Stimulated activated CD4-positive, alpha-beta T cell treated with anti-CD3 and anti-CD28 coated beads, Interleukin-2, amount 100 ng/mL, for 24 hours (primary cell): Measurements from ENCODE around the gene INTS1.

Experiments
- DNase-seq, 2 donors: peaks; one replicate each; pipeline ENCODE4 v3.0.0-alpha.2; 2020

The INTS1 gene

DNA sequence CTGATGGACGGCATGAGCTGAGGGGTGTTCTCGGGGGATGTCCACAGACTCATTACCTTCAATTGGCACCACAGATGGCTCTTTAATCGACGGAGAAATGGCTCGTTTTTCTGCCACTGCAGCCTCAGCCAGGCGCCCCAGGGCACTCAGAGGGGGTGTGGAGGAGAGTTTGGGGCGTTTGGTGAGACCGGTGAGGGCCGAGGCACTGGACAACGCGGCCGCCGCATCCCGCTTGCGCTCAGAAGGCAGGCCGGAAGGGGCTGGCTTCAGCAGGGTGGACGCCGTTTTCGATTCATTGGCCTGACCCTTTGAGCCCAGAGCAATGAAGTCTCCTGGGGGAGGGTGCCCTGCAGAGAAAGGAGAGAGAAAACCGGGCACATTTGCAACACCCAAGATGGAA is 1.3 kb downstream of the INTS1 start:
- no peak for DNase-seq

DNA sequence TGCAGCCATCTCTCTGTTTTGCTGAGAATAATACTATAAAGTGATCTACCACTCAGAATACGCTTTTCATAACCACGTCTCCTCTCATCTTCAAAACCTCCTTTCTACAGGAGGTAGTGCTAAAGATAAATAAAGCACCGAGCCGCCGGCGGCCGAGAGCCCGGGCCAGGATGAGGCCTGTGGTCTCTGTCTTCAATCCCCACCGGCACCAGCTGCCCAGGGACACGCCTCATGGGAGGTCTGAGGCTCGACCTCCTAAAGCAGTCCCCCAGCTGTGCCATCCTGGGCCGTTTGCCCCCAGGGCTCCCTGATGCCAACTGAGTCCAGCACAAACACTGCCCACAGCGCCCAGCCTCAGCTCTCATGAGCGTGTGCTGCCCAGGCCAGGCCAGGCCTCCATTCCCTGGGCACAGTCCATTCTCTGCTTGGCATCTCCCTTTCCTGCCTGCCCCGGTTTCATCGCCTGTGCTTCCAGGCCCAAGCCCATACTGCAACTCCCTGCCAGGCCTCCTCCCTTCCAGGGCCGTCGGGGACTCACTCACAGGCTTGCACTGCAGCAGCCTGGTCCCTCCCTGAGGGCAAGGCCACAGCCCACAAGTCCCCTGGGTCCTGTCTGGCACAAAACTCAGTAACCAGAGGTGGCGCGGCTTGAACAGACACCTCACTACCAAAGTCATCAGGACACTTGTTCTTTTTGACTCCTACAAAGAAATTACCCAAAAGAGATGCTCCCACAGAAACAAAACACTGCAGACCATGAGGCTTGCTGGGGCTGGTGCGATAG is 2.5 kb downstream of the INTS1 start:
- DNase-seq = no peak

DNA sequence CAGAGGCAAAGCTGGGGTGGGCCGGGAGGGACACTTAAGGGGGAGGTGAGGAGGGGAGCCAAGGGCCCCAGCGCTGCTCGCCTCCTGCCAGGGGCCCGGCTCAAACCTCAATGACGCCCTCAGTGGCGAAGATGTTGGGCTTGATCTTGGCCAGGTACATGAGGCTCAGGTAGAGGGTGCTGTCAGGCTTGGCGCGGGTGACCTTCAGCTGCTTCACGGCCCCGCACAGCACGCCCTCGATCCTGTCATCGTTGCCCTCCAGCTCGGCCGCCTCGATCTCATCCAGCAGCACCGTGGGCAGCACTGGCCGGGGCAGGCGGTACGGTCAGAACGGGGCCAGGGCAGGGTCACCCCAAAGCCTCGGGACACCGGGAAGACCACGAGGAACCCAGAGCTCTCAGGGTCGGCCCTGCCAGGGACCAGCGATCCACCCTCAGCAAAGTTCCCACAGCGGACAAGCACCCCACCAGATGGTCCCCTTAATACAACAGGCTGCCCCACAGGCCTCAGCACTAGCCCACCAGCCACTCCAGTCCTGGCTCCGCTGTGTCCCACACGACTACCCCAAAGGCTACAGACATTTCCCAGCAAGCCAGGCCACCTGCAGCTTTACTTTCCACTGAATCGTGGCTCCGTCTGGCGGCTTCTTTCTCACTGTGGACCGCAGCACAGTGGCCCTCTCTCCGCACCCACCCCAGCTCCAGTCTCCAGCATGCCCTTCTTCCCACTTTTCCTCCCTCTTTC is 4.0 kb downstream of the INTS1 start:
- DNase-seq = no peak

DNA sequence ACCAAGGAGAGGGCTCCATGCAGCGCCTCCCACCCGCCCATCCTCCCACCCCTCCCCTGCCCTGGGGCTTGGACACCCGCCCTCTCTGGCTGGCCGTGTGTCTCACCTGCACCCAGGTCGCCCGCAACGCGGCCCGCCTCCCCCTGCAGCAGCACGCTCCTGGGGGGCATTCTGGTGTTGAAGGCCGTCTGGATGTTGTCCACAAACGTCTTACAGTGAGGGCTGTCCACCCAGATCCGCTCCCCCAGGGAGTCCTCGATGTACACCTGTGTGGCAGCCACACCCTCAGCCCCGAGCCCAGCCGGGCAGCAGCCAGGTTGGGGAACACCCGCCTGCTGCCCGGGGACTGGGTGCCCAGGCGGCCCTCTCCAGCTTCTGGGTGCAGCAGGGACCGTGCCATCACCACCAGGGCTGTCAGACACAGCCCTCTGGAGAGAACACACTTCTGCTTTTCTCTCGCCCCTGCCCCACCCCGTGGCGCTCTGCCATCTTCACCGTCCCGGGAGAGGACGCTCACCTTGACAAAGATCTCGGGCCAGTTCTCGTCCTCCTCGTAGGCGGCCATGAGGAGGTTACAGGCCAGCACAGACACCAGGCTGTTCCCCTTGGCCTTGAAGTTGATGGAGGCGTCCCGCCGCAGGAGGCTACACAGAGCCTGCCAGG is 4.7 kb downstream of the INTS1 start:
- no peak for DNase-seq

DNA sequence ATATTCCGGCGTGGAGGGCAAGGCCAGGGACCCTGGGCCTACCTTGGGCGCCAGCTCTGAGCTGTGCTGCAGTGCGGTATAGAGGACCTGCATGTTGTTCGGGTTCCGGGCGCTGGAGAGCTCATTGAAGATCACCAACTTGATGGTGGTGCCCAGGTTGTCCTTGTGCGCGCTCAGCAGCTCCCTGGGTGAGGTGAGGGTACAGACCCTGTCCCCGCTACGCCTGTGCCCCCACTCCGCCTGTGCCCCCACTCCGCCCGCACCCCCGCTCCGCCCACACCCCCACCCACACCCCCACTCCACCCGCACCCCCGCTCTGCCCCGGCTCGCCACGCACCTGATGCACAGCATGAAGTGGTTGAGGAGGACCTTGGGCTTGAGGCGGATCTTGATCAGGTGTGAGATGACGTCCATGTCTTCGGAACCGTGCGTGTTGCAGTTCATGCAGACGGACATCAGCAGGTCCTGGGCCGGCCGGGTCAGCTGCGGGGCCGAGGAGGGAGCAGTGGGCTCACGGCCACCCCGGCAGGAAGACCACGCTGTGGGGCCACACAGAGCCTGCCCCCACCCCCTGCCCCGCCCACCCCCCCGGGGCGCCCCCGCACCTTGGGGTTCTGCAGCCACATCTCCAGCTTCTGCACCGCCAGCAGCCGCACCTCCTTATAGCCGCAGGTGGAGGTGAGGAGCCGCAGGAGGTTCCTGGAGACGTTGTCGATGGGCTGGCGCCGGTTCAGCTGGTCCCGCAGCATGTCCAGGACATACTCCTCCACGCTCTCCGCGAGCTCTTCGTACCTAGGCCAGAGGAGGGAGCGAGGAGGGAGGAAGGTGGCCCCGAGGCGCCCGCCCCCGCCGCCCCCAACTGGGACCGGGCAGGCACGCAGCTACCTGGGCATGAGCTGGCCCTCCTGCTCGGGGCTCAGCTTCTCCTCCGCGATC is 5.6 kb downstream of the INTS1 start:
- DNase-seq = no peak

DNA sequence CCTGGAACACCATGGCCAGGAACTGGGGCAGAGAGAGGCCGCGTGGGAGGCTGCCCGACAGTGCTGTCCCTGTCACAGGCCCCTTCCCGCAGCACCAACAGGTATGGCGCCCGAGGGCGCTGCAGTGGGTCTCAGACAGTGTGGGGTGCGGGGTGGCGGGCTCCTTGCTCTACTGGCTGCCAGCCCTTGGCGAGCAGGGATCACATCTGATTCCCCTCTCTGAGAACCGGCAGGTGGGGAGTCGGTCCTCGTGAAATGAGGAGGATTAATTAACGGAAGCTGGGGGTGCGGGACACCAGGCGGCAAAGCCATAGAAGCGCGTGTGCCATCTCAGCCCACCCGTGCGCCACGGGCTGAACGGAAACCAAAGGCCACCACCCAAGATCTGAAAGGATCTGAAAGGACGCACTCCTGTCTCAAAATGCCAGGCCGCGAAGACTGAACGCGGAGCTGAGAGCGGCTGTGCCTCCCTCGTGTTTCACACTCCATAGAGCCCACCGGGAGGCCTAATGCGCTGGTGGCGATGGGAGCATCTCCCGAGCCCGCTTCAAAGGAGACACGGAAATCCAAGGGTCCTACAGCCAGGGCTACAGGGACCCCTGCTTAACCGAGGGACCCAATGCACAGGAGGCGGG is 6.8 kb downstream of the INTS1 start:
- no peak for DNase-seq

DNA sequence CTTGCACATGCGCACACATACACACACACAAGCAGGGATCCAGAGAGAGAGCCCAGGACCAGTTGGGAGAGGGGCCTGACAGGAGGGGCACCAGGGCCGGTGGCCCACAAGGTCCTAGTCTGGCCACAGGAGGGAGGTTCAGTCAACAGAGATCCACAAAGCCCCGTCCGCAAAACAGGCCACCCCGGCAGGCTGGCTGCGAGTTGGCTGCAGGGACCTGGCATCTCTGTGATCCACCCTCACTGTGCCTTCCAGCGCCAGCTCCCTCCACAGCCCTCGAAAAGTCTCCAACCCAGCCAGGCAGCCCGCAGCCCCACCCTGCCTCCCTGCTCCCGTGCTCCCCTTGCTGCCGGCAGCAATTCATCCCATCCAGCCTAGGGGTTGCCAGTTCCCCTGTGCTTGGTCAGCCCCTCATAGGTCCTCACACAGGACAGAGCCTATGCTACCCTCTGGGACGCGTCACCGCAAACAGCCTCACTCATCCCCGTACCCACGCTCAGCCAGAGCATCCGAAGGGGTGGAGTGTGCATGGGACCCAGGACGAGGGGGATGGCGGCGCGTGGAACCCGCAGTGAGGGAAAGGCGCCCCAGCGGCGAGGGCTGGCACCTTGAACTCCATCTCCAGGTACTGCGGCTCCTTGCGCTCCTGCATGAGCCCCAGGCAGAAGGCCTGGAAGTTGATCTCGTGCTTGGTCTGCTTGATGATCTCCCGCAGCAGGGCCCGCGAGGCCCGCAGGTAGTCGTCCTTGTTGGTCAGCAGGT is 7.5 kb downstream of the INTS1 start:
- no peak for DNase-seq

DNA sequence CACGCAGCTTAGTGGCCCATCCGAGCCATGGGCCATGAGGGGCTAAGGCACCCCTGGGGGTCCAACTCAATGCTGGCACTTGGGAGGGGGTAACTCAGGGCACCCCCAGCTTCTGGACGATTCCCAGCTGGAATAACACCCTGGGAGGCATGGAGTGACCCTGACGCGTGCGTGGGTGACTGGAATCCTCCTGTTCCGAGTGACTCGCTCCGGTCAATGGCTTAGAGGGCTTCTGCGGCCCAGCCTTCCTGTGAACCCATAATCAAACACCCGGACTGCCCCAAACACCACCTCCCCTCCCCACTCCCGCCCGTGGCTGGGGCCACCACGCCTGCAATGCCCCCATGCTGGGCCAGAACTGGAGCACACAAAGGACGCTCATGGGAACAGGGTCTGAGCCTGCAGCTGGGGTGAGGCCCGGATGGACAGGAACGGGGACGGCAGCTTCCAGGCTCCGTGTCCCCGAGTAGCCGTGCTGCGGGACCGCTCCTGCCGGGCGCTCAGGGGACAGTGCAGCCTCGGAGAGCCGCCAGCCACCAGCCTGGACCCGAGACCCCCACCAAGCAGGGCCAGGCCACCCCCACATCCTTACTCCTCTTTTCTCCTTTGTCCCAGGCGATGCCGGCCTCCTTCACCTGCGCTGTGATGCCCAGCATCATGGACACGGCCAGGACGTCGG is 8.5 kb downstream of the INTS1 start:
- no peak for DNase-seq

DNA sequence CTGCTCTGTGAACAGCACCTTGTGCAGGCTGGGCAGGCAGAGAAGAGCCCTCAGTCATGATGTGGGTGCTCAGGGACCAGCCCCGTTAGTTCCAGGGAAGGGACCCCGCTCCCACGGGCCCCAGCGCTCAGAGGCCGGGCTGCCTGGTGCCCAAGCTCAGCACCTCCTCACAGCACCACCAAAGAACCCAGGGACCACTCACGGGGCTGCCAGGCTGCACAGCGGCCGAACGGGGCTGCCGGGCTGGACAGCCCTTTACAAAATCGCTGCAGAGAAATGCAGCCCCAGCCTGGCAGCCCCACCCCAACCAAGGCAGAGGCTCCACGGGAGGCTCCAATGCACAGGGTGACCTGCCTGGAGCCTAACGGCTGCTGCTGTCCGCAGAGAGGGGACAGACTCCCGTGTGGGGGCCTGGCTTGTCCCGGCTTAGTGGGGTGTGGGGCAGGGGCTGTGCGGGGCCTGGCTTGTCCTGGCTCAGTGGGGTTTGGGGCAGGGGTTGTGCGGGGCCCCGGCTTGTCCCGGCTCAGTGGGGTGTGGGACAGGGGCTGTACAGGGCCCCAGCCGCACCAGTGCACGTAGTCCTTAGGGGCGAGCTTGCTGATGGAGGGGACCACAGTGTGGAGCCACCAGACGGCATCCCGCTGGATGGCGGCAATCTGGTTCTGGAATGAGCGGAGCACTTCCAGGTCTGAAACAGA is 9.2 kb downstream of the INTS1 start:
- no peak for DNase-seq

DNA sequence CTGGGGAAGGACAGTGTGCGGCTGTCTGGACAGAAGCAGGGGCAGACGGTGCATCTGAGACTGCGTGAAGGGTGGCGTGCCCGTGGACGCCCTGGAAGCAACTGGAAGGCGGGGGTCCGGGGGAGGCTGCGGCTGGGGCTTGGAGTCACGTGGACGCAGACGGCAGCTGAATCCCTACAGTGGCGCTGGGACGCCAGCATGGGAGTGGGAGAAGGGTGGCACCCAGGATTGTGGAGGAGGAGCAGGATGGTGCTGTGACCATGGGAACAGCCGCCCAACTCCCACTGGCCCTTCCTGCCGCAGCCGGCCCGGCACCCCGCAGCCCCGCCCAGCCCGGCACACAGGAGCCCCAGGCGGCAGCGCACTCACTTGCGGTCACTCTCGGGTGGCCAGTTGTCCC is 9.7 kb downstream of the INTS1 start:
- no peak for DNase-seq

DNA sequence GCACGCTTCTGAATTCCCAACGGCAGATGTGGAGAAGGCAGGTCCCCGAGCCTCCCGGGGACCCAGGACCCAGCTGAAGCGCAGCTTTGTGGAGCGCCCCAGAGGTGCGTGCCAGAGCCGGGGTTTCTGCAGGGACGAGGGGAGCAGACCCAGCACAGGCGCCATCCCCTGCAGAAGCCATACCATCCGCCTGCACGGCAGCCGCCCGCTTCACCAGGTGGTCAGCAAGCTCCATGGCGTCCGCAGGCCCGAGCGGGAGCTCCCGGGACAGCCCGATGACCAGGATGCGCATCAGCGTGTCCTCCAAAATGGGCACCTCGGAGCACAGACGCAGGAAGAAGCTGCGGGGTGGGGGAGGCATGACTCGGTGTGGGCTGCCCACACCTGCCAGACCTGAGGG is 10.6 kb downstream of the INTS1 start:
- no peak for DNase-seq

DNA sequence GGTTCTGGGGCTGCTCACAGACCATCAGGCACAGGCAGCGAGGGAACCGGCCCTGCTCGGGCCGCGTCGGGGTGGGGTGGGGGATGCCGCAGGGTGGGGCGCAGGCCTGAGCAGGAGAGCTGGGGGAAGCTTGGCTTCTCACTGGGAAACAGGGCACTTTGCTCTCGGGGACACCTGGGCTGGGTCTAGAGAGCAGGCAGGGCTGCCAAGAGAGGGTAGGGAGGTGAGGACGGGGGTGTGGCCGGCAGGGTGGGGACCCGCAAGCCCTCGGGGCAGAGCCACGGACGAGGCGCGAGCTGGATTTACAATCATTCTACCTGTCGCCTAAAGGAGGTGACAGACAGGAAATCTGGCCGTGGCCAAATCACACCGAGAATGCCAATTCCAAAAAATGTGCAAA is 11.1 kb downstream of the INTS1 start:
- no peak for DNase-seq

DNA sequence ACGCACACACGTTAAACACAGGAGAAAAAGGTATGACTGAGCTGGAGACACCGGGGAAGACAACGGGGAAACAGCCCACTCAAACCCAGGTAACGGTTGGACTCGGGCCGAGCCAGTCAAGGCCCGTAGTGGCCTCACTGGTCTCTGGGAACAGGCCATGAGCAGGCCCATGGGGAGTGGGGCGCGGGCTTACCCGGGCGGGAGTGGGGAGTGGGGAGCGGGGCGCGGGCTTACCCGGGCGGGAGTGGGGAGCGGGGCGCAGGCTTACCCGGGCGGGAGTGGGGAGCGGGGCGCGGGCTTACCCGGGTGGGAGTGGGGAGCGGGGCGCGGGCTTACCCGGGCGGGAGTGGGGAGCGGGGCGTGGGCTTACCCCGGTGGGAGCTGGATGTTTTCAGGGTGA is 11.5 kb downstream of the INTS1 start:
- no peak for DNase-seq

DNA sequence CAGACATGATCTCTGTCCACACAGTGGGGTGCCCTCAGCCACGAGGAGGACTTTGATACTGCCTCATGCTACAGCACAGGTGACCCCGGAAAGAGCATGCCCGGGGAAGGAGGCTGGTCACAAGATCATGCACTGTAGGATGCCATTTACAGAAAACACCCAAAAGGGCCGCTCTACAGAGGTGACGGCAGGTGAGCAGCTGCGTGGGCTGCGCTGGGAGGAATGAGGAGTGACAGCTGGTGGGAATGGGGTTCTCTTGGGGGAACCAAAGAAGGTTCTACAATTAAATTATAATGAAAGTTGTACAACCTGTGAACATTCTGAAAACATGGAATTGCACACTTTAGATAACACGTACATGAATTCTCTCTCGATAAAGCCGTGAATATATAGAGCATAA is 12.0 kb downstream of the INTS1 start:
- DNase-seq = no peak

DNA sequence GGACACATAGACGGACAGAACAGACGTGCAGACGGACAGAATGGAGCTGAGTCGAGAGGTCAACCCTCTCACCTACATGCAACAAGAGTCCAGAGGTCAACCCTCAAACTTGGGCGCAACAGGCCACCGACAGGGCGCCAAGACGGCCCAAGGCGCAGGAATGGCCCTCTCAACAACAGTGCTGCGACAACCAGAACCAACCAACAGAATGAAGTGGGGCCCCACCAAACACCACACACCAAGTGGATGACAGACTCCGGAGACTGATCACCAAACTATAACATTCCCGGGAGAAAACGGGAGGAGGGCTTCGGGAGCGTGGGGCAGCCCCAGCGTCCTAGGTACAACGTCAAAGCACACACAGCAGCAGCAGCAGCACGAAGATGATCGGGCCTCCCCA is 13.4 kb downstream of the INTS1 start:
- no peak for DNase-seq

DNA sequence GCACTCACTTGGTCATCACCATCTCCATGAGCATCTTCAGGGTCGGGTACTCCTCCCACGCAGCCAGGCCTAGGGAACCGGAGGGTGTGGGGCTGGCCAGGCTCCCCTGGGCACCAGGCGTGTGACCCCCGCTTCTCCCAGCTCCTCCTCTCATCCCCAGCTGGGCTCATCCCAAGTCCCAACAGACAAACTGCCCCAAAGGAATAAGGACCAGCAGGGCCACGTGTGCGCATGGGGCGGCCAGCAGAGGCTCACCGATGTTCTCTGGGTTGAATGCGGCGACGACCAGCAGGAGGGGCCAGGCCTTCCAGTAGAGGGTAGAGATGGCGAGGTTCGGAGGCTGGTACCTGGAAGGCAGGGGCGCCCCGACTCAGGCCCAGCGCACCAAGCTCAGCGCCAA is 14.9 kb downstream of the INTS1 start:
- no peak for DNase-seq

DNA sequence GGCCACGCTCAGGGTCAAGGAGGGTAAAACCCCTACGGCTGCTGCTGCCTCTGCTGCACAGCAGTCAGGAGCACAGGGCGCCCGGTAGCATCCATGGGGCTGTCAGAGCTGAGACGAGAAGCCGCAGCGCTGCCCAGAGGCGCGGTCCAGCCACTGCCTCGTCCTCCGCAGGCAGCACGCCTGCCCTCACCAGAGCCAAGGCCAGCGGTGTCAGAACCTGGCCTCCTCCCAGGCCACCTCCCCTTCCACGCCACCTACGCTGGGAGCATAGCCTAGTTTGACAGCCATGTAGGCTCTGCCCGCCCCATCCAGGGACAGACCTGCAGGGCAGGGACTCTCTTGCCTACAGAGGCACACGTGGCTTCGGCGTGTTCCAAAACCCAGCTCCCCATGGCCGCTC is 16.2 kb downstream of the INTS1 start:
- DNase-seq = no peak

DNA sequence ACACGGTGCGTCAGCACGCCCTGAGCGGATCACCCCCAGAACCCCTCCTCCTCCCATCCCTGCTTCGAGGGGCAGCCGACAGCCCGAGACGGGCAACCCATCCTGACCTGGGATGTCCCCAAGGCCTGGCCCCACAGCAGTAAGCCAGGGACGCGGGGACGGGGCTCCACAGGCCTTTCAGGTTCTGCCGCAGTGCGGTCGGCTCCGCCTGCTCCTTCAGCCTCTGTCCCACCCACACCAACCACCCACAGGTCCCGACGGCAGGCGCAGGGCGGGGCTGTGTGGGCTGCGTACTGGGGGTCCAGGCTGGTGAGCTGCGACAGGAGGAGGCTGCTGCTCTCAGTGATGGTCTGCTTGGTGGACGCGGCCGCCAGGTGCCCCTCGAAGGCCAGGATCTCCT is 16.7 kb downstream of the INTS1 start:
- no peak for DNase-seq

DNA sequence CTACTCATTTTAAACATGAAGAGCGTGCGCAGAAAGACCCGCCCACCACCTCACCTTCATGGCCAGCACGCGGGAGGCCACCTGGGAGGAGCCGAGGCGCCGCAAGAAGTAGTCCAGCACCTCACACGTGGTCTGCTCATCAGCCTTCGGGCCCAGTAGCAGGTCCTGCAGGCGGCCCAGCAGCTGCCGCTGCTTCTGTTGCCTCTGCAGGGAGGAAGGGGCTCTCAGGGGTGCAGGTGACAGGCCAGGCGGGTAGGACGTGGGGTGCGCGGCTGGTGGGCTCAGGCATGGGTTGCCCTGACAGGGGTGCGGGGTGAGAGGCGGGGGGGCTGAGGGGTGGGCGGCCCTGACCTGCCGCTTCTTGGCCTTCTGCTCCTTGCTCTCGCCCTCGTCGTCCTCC is 17.6 kb downstream of the INTS1 start:
- DNase-seq = no peak

DNA sequence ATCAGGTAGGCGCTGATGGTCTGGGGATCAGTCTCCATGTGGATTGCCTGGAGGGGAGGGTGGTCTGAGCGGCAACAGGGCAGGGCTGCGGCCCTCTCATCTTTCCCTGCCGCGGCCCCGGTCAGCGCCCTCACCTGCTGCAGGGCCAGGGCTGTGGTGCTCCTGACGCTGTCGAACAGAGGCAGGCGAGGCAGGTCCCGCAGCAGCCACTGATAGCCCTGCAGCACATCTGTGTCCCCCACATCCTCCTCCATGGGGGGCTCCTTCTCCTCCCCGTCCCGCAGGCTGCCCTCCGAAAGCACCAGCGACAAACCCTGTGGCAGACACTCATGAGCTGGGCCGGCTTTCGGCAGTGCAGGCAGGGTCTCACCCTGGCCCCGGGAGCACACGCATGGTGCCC is 19.0 kb downstream of the INTS1 start:
- no peak for DNase-seq
